HG03280 (cell line): ENCODE results near the gene RABGAP1L.
"Not testable (repeated sequence)": the region's sequence is repeated elsewhere in the genome, so short reads cannot be mapped to it uniquely, and the experiment has no call there.

Source experiments
- ATAC-seq: cut with Tn5 transposase; IDR thresholded peaks from one replicate; pipeline ENCODE4 v1.9.1; 2021; ENCODE audit warnings: mild to moderate bottlenecking, moderate library complexity; ENCODE audit not compliant: unreplicated experiment

Gene RABGAP1L

GRCh38 chr1:174286042-174286441, 126.7 kb downstream of the RABGAP1L start:
- ATAC-seq = no peak

DNA sequence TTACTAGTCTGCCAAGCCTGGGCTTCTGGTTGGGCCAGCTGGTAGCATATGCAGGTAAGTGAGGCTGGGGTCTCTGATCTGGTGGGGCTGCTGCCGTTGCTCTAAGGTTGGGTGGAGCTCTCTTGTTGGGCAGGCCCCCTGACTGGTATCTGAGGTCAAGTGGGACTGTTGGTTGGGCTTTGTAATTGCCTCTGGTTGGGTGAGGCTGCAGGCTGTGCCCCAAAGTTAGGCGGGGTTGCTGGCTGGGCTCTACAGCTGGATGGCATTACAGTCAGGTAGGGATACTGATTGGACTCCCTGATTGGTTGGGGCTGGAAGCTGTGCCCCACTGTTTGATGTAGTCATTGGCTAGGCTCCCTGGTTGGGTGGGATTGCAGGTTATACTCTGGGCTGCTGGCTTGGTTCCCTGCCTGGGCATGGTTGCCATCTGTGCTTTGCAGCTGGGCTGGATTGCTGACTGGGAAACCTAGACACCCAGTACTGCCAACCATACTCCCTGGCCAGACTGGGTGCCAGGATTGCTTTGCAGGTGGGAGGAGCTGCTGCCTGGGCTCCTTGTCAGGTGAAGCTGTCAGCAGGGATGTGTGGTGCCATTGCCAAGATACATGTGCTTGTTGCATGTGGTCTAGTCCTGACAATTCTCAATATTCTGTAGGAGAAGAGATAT, 130.5 kb downstream of the RABGAP1L start:
- no peak for ATAC-seq

DNA sequence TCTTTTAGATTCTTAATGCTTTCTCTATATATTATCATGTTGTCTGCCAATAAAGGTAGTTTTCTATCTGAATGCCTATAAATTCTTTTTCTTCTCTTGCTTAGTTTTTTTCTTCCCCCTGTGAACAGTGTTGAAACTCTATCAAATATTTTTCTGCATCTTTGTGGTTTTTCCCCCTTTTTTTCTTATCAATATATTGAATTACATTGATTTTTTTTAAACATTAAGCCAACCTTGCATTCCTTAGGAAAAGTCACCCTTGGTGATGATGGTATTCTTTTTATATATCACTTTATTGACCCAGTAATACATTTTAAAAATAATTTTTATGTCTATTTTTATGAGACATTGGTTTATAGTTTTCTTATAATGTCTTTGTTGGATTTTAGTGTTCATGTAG, 131.7 kb downstream of the RABGAP1L start:
- no peak for ATAC-seq

- no peak for ATAC-seq
These were observed 137.0 kb downstream of the RABGAP1L start for GRCh38 chr1:174296309-174296708.

DNA sequence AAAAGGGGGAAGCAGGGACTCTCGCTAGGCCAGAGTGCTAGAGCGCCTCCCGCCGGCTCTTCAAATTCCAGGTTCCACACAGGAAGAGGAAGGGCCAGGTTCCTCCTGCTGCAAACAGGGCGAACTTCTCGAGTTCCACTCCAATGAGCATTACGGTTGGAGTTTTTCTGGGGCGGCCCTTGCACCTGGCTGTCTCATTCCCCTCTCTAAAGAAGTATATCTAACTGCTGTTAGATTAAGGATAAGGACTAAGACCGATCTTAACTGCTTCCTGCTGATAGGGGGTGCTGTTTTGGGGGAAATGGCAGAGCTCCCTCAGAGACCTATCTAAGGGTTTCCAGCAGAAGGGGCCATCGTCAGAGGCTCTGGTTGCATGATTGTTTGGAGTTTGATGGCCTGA, 138.0 kb downstream of the RABGAP1L start:
- no peak for ATAC-seq

- no peak for ATAC-seq
These were observed 142.2 kb downstream of the RABGAP1L start for GRCh38 chr1:174301295-174302077.

DNA sequence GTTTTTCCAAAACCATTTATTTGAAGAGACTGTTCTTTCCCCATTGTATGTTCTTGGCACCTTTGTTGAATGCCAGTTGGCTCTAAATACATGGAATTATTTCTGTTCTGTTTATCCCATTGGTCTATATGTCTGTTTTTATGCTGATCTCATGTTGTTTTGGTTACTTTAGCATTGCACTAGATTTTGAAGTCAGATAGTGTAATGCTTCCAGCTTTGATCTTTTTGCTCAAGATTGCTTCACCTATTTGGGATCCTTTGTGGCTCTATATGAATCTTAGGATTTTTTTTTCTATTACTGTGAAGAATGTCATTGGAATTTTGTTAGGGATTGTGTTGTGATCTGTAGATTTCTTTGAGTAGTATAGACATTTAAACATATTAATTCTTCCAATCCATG, 149.3 kb downstream of the RABGAP1L start:
- ATAC-seq = no peak

GRCh38 chr1:174309490-174309889, 150.2 kb downstream of the RABGAP1L start:
- ATAC-seq = no peak

GRCh38 chr1:174314433-174314832, 155.1 kb downstream of the RABGAP1L start:
- ATAC-seq = no peak

DNA sequence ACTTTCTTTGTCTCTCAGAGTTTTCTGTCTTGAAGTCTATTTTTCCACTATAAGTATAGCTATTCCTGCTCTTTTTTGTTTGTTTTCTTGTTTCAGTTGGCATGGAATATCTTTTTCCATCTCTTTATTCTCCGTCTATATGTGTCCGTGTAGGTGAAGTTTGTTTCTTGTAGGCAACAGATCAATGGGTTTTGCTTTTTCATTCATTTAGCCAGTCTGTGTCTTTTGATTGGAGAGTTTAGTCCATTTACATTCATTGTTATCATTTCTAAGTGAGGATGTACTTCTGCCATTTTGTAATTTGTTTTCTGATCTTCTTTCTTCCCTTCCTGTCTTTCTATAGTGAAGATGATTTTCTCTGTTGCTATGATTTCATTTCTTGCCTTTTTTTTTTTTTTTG, 155.9 kb downstream of the RABGAP1L start:
- no peak for ATAC-seq

- ATAC-seq = not testable (repeated sequence)
These were observed 161.6 kb downstream of the RABGAP1L start for GRCh38 chr1:174320897-174321296.

GRCh38 chr1:174322202-174322862, 163.0 kb downstream of the RABGAP1L start:
- no peak for ATAC-seq

GRCh38 chr1:174324493-174324892, 165.2 kb downstream of the RABGAP1L start:
- no peak for ATAC-seq

- ATAC-seq = no peak
These were observed 165.6 kb downstream of the RABGAP1L start for GRCh38 chr1:174324939-174325338.

- no peak for ATAC-seq
These were observed 167.0 kb downstream of the RABGAP1L start for GRCh38 chr1:174326278-174326677.

DNA sequence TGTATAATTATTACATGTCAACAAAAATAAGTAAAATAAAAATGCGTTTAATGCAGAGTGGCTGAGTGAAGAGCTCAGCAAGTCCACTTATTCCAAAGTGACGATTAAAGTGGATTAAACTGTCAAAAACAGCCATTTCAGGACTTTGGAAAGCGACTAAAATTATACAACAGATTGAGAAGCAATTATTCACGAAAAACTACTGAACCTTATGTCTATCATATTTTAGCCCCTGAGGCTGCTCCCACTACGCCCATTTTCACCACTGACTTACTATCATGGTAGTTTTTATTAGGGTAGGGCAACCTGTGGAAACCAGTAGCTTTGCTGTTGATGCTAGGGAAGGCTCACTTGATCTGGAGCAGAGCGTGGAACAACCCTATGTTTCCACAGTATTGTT, 174.1 kb downstream of the RABGAP1L start:
- ATAC-seq = no peak

DNA sequence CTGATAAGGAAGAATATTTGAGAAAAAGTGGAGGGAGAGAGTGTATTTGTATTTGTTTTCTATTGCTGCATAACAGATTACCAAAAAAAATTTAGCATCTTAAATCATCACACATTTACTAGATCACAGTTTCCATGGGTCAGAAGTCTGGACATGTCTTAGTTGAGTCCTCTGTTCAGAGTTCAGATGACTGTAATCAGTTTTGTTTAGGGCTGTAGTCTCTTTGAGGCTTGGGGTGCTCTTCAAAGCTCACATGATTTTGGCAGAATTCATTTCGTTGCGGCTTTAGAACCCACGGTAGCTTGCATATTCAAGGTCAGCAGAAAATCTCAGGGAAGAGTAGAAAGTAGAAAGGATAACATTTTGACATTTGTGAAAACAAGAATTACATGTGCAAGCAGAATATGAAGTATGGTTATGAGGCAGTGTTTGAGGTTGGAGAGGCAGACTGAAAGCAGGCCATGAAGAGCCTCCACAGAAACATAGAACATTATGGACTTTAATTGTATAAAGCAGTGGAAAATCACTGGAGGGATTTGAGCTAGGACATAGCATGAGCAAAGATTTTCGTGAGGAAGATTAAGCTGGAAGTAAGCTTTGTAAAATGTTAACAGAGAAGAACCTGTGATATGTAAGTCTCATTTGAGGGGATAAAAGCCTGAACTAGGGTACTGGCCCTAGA, 177.8 kb downstream of the RABGAP1L start:
- ATAC-seq = no peak

GRCh38 chr1:174340404-174340803, 181.1 kb downstream of the RABGAP1L start:
- not testable (repeated sequence) for ATAC-seq

- ATAC-seq = peak; percentile 64
These were observed 184.8 kb downstream of the RABGAP1L start for GRCh38 chr1:174344162-174344561.

GRCh38 chr1:174352117-174352516, 192.8 kb downstream of the RABGAP1L start:
- ATAC-seq = no peak

- no peak for ATAC-seq
These were observed 193.7 kb downstream of the RABGAP1L start for GRCh38 chr1:174352883-174353608.
